ENCODE measurements around the gene SPPL3. TPM values are rescaled to one million over a fixed set of nuclear protein-coding genes. Genes with fewer than 3 reads are reported as not detected.

Gene SPPL3
- total RNA-seq, 1 donor from 2014 or later: 28.2 TPM

DNA sequence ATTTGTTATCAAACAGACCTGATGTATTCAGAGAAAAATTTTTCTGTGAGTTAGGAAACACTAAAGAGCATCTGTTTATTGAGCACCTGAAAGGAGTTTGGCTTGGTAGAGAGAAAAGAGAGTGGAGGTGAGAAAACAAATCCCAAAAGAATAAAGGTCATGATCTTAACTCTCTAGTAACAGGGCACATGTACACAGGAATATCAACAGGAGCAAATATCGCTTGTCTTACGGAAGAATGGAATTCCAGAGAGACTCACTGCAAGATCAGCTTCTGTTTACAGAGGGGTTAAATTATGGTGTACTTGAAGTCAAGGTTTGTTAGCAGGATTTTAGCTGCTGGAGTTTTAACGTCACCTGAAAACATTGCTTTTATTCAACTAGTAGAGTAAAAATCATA, 78.8 kb downstream of the SPPL3 start:
- DNase-seq: no peak
- Mint-ChIP-seq H3K4me1 (peaks cover 21% of the 10 kb centered on the region), H3K9me3 (no peaks in the 10 kb centered on the region), H3K4me3 (no peak overlapping the region), H3K27me3 (no peaks in the 10 kb centered on the region), H3K36me3 (ENCODE audit: low read depth) (no peaks in the 10 kb centered on the region), H3K27ac (no peak overlapping the region)
- intact Hi-C loops (cut with micrococcal nuclease): no loop called here

DNA sequence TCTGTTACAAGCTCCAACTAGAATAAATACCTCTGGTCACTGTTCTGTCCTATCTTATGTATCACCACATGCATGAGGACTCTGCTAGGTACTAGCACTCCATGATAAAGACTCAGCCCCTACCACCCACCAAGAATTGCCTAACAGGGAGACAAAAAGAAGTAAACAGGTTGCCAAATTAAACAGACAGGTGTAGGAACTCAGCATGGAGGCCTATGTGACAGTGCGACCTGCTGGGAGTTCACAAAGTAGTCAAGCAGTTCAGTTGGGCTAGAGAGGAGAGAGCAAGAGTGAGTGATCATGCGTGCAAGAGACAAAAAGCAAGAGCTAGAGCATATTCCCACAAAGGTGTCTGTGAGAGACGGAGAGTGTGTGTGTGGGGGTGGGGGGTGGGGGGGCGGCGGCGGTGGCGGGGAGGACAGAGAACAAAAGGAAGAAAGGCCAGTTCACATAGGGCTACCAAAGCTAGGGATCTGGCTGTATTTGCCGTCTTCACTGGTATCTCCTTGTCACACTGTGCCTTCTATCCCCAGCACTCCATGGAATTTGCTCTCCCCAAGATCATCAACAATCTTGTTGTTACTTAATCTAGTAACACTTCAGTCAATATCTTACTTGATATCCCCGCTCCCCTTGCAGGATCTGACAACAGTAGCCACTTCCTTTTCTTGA, 81.2 kb downstream of the SPPL3 start:
- DNase-seq: no peak
- H3K4me3 Mint-ChIP-seq: no peak overlapping the region
- H3K4me1 Mint-ChIP-seq: peaks cover 20% of the 10 kb centered on the region

DNA sequence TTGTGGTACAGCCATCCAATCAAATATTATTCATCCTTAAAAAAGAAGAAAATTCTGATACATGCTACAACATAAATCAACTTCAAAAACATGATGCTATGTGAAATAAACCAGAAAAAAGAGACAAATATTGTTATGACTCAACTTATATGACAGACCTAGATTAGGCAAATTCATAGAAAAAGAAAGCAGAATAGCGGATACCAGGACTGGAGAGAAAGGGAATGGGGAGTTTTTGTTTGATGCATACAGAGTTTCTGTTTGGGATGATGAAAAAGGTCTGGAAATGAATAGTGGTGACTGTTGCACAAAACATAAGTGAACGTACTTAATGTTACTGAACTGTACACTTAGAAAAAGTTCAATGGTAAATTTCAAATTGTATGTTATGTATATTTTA, 82.3 kb downstream of the SPPL3 start:
- H3K4me3 Mint-ChIP-seq: no peak overlapping the region

More for the DNA sequence above, 81.2 kb downstream of the SPPL3 start:
- intact Hi-C loops (cut with micrococcal nuclease): loop anchor here (5.0 kb wide), 1 partner anchor 41 kb away; no protein-coding TSS in a partner anchor
- H3K27ac Mint-ChIP-seq: peak overlapping the region; percentile 19
- no peaks in the 10 kb centered on the region for H3K36me3 Mint-ChIP-seq (ENCODE audit: low read depth)
- H3K27me3 Mint-ChIP-seq: no peaks in the 10 kb centered on the region
- H3K9me3 Mint-ChIP-seq: no peaks in the 10 kb centered on the region

DNA sequence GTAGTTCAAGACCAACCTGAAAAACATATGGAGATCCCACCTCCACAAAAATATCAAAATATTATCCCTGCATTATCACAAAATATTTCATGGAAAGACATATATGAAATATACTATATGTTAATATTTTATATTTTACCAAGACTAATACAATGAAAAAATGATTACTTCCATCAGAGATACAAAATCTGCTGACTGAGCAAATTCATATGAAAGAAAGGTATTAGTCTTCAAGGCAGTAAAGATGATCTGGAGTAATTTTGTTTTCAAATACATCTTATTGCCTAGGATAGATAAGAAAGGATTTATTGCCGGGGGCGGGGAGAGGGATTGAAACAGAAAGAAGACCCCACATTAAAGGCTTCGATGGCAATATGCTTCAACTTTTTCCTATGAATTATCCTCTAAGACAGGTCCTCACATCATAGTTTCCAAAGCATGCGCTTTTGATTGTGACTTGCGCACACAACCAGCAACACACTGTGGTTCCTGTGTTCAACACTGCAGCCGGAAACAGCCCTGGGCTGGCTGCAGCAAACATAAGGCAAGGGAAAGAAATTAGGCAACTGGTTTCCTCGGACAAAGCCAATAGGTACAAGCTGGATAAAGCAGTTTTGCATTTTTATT, 83.2 kb downstream of the SPPL3 start:
- DNase-seq: peak; percentile 78
- Mint-ChIP-seq H3K9me3 (no peaks in the 10 kb centered on the region), H3K27ac (peak overlapping the region; percentile 73), H3K4me3 (peak overlapping the region; percentile 13), H3K4me1 (peaks cover 24% of the 10 kb centered on the region), H3K27me3 (no peaks in the 10 kb centered on the region), H3K36me3 (ENCODE audit: low read depth) (no peaks in the 10 kb centered on the region)
- intact Hi-C loops (cut with micrococcal nuclease): loop anchor here (1.0 to 5.0 kb wide), 3 partner anchors 14 to 39 kb away; no protein-coding TSS in a partner anchor

More for the DNA sequence above, 82.3 kb downstream of the SPPL3 start:
- Mint-ChIP-seq H3K36me3 (ENCODE audit: low read depth) (no peaks in the 10 kb centered on the region), H3K4me1 (peaks cover 24% of the 10 kb centered on the region), H3K27me3 (no peaks in the 10 kb centered on the region), H3K9me3 (no peaks in the 10 kb centered on the region), H3K27ac (peak overlapping the region; percentile 57)
- no peak for DNase-seq
- intact Hi-C loops (cut with micrococcal nuclease): loop anchor here (1.0 to 5.0 kb wide), 3 partner anchors 13 to 40 kb away; no protein-coding TSS in a partner anchor

DNA sequence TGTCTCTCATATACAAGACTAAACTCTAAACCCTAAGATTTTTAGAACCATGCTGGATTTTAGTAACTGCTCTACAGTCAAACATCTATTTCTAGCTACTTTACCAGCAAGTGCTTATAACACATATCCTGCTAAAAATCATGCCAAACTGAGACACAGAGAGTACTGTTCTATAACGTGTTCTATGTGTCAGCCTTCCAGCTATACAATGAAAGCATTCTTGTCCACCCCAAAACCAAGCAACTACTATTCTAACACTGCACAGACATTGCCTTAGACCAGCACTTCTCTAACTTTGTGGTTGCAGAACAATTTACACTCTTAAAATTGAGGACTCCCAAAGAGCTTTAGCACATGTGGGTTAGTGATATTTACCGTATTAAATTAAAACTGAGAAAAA, 85.7 kb downstream of the SPPL3 start:
- Mint-ChIP-seq H3K36me3 (ENCODE audit: low read depth) (no peaks in the 10 kb centered on the region), H3K27me3 (no peaks in the 10 kb centered on the region), H3K27ac (no peak overlapping the region), H3K4me1 (peaks cover 29% of the 10 kb centered on the region), H3K9me3 (no peaks in the 10 kb centered on the region), H3K4me3 (no peak overlapping the region)
- intact Hi-C loops (cut with micrococcal nuclease): no loop called here
- no peak for DNase-seq

DNA sequence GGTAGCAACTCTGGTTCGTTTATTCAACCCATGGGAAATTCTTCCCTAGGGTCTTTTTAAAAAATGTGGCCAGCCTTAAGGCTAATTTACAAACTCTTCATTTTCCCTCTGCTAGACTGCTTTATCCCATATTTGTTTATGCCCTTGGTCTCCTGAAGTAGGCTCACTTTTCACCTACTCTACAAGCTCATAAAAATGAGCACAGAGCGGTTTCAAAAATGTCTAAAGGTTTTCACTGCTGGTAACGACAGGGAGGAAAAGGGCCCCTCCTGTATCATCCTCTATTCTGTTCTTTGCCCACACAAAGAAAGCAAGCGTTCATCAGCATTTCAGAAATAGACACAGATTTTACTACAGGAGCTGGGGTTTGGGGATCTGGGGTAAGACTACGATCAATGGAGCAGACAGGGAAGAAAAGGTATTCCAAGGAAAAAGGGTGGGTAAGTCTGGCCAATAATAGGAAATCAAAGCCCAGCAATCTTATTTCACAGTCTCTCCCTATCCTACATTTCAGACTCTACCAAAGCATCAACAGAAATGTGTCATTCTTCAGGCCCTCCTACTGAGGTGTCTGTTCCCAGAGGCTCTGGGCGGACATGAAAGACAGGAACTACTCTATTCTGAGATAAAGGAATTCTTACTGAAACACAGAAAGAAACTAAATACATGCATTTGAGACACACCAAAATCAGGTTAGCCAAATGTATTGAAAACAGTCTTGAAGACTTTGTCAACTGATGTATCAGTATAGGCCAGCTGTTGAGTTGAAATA, 86.4 kb downstream of the SPPL3 start:
- intact Hi-C loops (cut with micrococcal nuclease): no loop called here
- H3K27me3 Mint-ChIP-seq: no peaks in the 10 kb centered on the region
- H3K36me3 Mint-ChIP-seq (ENCODE audit: low read depth): peaks cover 2% of the 10 kb centered on the region
- H3K27ac Mint-ChIP-seq: no peak overlapping the region
- H3K9me3 Mint-ChIP-seq: no peaks in the 10 kb centered on the region
- H3K4me1 Mint-ChIP-seq: peaks cover 27% of the 10 kb centered on the region
- H3K4me3 Mint-ChIP-seq: no peak overlapping the region
- DNase-seq: no peak

DNA sequence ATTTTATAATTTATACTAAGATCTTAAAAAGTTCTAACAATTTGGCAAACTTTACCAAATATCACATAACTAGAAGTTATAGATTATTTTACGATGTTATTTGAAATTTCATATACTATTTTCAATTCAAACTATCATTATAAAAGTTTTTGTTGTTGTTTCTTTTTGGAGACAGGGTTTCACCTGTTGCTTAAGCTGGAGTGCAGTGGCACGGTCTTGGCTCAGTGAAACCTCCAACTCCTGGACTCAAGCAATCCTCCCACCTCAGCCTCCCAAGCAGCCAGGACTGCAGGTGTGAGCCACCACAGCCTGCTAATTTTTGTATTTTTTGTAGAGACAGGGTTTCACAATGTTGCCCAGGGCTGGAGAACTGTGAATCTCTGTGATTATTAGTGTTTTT, 87.8 kb downstream of the SPPL3 start:
- Mint-ChIP-seq H3K36me3 (ENCODE audit: low read depth) (peaks cover 3% of the 10 kb centered on the region), H3K4me3 (no peak overlapping the region), H3K9me3 (no peaks in the 10 kb centered on the region), H3K27me3 (no peaks in the 10 kb centered on the region), H3K4me1 (peaks cover 22% of the 10 kb centered on the region), H3K27ac (no peak overlapping the region)
- DNase-seq: no peak
- intact Hi-C loops (cut with micrococcal nuclease): no loop called here

DNA sequence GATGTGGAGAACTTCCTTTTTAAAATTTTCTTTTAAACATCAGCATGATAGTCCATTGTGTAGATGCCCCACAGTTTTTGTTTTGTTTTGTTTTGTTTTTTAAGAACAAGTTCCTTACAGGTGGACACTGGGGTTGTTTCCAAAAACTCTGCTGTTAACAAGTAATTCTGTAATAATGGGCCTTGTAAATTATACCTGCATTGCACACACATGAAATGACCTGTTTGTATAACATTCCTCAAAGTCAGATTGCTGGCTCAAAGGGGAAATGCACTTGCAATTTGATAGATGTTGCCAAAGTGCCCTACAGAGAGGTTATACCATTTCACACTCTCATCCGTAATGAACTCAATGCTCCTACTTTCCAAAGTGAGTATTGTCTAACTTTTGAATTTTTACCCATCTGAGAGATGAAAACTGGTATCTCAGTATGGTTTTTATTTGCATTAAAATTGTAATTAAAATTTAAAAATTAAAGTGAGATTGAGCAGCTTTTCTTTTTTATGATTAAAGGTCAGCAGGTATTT, 89.2 kb downstream of the SPPL3 start:
- H3K27me3 Mint-ChIP-seq: no peaks in the 10 kb centered on the region
- peaks cover 7% of the 10 kb centered on the region for H3K36me3 Mint-ChIP-seq (ENCODE audit: low read depth)
- no peak overlapping the region for H3K4me3 Mint-ChIP-seq
- no peak for DNase-seq
- no peak overlapping the region for H3K27ac Mint-ChIP-seq
- intact Hi-C loops (cut with micrococcal nuclease): no loop called here
- H3K4me1 Mint-ChIP-seq: peaks cover 19% of the 10 kb centered on the region
- H3K9me3 Mint-ChIP-seq: no peaks in the 10 kb centered on the region

DNA sequence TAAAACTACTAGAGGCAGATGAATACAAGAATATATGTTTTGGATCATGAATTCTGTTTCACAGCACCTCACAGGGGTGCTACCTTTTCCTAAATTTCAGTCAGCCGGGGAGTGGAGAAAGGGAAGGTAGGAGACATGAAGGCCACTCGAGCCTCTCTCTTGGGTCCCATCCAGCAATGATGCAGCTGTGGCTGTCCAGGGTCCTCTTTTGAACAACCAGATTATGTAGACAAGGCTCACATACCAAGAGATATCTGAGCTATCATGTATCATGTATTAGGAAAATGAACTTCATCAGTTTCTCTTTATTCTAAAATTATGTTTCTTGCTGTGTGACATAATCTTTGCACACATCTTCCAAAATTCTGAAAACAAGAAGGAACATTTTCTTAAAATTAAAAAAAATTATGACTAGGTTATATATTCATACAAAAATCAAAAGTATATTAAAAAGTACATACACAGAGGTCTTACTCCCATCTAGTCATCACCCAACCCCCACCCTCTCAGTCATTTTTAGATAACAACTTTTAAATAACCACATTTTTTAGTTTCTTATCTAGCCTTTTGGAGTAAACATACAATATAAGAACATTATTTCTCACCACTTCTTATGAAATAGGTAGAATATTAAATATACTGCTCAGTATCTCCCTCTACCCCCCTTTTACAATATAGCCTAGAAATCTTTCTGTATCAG, 89.8 kb downstream of the SPPL3 start:
- peaks cover 19% of the 10 kb centered on the region for H3K4me1 Mint-ChIP-seq
- H3K9me3 Mint-ChIP-seq: no peaks in the 10 kb centered on the region
- no peak overlapping the region for H3K27ac Mint-ChIP-seq

DNA sequence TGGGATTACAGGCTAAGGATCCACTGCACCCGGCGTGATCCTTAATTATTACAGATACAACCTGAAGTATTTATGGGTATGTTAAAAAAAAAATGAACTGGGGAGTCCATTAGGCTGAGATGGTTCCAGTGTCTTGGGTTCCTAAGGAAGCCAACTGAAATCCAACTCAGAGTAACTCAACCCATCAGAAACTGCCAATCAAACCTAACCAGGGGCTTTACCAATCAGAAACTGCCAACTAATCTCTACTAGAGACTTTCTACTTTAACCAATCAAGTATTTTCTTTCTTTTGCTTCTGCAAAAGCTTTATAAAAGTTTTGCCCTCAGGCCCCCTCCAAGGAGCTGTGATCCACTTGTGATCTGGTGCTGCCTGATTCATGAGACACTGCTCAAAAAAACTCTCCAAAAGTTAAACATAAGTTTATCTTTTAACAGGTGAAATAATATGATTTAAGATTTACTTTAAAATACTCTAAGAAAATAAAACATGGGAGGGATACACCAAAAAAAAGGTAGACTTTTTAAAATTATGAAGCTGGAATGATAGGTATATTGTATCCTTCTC, 90.5 kb downstream of the SPPL3 start:
- Mint-ChIP-seq H3K27me3 (no peaks in the 10 kb centered on the region), H3K9me3 (no peaks in the 10 kb centered on the region), H3K4me3 (no peak overlapping the region), H3K27ac (no peak overlapping the region), H3K4me1 (peaks cover 19% of the 10 kb centered on the region), H3K36me3 (ENCODE audit: low read depth) (peaks cover 10% of the 10 kb centered on the region)
- intact Hi-C loops (cut with micrococcal nuclease): no loop called here
- DNase-seq: no peak

More for the DNA sequence above, 89.8 kb downstream of the SPPL3 start:
- intact Hi-C loops (cut with micrococcal nuclease): no loop called here
- no peak for DNase-seq
- Mint-ChIP-seq H3K36me3 (ENCODE audit: low read depth) (peaks cover 8% of the 10 kb centered on the region), H3K27me3 (no peaks in the 10 kb centered on the region), H3K4me3 (no peak overlapping the region)

DNA sequence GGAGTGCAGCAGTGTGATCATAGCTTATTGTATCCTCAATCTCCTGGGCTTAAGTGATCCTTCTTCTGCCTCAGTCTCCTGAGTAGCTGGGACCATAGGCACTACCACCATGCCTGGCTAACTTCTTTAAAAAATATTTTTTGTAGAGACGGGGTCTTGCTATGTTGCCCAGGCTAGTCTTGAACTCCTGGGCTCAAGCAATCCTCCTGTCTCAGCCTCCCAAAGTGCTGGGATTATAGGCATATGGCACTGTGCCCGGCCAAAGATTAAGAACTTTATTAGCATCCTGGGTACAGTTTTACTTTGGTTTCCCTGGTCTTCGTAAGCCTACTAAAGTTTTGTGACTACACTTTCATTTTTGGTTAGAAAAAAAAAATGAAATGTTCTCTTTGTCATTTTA, 94.1 kb downstream of the SPPL3 start:
- H3K36me3 Mint-ChIP-seq (ENCODE audit: low read depth): peaks cover 10% of the 10 kb centered on the region
- no peak for DNase-seq
- H3K4me3 Mint-ChIP-seq: no peak overlapping the region
- intact Hi-C loops (cut with micrococcal nuclease): no loop called here
- no peaks in the 10 kb centered on the region for H3K9me3 Mint-ChIP-seq
- no peaks in the 10 kb centered on the region for H3K27me3 Mint-ChIP-seq
- H3K4me1 Mint-ChIP-seq: peaks cover 12% of the 10 kb centered on the region
- H3K27ac Mint-ChIP-seq: no peak overlapping the region

DNA sequence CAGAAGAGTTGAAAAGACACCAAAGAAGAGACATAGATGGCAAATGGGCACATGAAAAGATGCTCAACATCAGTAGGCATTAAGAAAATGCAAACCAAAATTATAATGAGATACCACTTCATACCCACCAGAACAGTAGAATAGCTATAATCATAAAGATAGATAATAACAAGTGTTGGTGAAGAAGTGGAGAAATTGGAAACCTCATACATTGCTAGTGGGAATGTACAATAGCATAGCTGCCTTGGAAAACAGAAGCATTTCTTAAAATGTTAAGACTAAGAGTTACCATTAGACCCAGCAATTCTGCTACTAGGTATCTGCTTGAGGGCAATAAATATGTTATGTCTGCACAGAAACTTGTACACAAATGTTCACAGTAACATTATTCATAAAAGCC, 99.7 kb downstream of the SPPL3 start:
- H3K27ac Mint-ChIP-seq: no peak overlapping the region
- H3K4me3 Mint-ChIP-seq: no peak overlapping the region
- intact Hi-C loops (cut with micrococcal nuclease): loop anchor here (5.0 kb wide), 1 partner anchor 233 kb away; the partner anchor contains the start of gene OASL
- no peaks in the 10 kb centered on the region for H3K9me3 Mint-ChIP-seq
- DNase-seq: no peak
- peaks cover 19% of the 10 kb centered on the region for H3K4me1 Mint-ChIP-seq
- H3K27me3 Mint-ChIP-seq: no peaks in the 10 kb centered on the region
- H3K36me3 Mint-ChIP-seq (ENCODE audit: low read depth): peaks cover 8% of the 10 kb centered on the region

DNA sequence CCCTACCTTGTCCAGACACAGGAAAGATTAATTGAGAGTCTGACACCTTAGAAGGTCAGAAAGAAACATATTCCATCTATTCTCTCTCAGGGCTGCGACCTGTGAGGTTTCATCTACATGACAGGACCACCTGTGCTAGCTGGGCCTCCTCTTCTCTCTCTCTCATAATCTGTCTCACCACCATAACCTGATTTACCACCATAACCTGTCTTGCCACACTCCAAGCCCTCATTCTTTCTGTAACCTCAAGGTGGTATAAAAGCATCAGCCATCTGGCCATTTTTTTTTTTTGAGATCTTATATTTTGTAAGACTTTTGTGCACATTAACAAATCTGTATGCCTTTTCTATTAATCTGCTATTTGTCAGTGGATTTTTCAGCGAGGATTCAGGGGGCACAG, 103.0 kb downstream of the SPPL3 start:
- DNase-seq: no peak
- H3K36me3 Mint-ChIP-seq (ENCODE audit: low read depth): peaks cover 28% of the 10 kb centered on the region
- H3K9me3 Mint-ChIP-seq: peaks cover 16% of the 10 kb centered on the region
- H3K27me3 Mint-ChIP-seq: no peaks in the 10 kb centered on the region
- peaks cover 38% of the 10 kb centered on the region for H3K4me1 Mint-ChIP-seq
- no peak overlapping the region for H3K4me3 Mint-ChIP-seq
- H3K27ac Mint-ChIP-seq: peak overlapping the region; percentile 14
- intact Hi-C loops (cut with micrococcal nuclease): loop anchor here (5.0 kb wide), 1 partner anchor 236 kb away; the partner anchor contains the start of gene OASL
